ENCODE measurements around the gene CAMK2N1.

Gene CAMK2N1

DNA sequence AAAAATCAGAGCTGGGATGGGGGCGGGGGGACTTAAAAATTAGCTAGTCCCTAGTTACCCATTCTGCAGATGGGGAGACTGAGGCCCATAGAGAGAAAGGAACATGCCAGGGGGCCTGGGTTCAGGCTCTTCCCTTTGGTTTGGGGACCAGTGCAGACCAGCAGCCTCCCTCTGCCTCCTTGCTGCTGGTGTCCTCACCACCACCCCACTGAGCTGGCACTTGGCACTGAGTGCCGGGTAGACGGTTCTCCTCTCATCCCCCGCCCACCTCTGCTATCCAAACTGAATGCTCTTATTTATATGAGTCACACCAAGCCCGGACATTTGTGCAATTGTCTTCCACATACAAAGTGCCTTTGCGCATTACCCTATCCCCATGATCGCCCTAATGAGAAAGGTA is 39.2 kb downstream of the CAMK2N1 start:
- H4K20me1 ChIP-seq (ENCODE audit: low read depth, low read length) = no peaks in the 10 kb centered on the region
- H3K9me2 ChIP-seq (replicated peaks; ENCODE audit: insufficient read depth, low read length) = no peaks in the 10 kb centered on the region
- no peak overlapping the region for H2AFZ ChIP-seq (ENCODE audit: low read depth, low read length, severe bottlenecking)
- no peaks in the 10 kb centered on the region for H3F3A ChIP-seq (ENCODE audit: insufficient read depth)
- no peak overlapping the region for H3K4me3 ChIP-seq (ENCODE audit: insufficient read depth, low read length, poor library complexity, severe bottlenecking)
- no peaks in the 10 kb centered on the region for H3K79me2 ChIP-seq (ENCODE audit: insufficient read depth, low read length)
- TF ChIP-seq EZH2phosphoT487 (conservative IDR thresholded peaks at IDR 0.05; ENCODE audit: low read length) (no peak), CTCF (IDR thresholded peaks at IDR 0.05; ENCODE audit: insufficient read depth, low read length, poor library complexity, severe bottlenecking) (no peak)
- H3K9ac ChIP-seq (ENCODE audit: low read length) = no peak overlapping the region
- no peaks in the 10 kb centered on the region for H3K9me3 ChIP-seq (ENCODE audit: insufficient read depth, low read length)
- no peak overlapping the region for H3K4me2 ChIP-seq (ENCODE audit: low read depth, low read length, poor library complexity, severe bottlenecking)
- H3K27me3 ChIP-seq (ENCODE audit: low read length) = no peaks in the 10 kb centered on the region
- no peaks in the 10 kb centered on the region for H3K36me3 ChIP-seq (ENCODE audit: low read length)
- H3K27ac ChIP-seq (ENCODE audit: low read depth, low read length) = no peak overlapping the region

DNA sequence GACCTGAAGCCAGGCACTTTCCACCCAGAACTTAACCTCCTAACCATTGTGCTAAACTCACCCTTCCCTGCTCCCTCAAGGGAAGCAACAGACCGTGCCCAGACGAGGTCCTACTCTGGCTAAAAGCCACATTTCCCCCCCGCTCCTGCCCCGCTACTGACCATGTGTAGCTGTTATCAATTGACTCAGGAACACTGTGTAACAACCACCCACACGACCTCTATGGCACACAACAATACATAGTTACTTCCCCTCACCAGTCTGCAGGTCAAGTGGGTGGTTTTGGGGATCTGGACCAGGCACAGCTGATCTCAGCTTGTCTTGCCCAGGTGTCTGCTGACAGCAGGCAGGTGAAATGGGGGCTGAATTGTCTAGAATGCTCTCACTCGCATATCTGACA is 40.1 kb downstream of the CAMK2N1 start:
- Histone ChIP-seq H3K9ac (ENCODE audit: low read length) (no peak overlapping the region), H3K4me2 (ENCODE audit: low read depth, low read length, poor library complexity, severe bottlenecking) (no peak overlapping the region), H3K9me3 (ENCODE audit: insufficient read depth, low read length) (no peaks in the 10 kb centered on the region), H3K27me3 (ENCODE audit: low read length) (no peaks in the 10 kb centered on the region), H3K79me2 (ENCODE audit: insufficient read depth, low read length) (no peaks in the 10 kb centered on the region), H3K4me3 (ENCODE audit: insufficient read depth, low read length, poor library complexity, severe bottlenecking) (no peak overlapping the region), H2AFZ (ENCODE audit: low read depth, low read length, severe bottlenecking) (no peak overlapping the region), H3K27ac (ENCODE audit: low read depth, low read length) (no peak overlapping the region), H3K36me3 (ENCODE audit: low read length) (no peaks in the 10 kb centered on the region), H4K20me1 (ENCODE audit: low read depth, low read length) (no peaks in the 10 kb centered on the region), H3K9me2 (replicated peaks; ENCODE audit: insufficient read depth, low read length) (no peaks in the 10 kb centered on the region), H3F3A (ENCODE audit: insufficient read depth) (no peaks in the 10 kb centered on the region)
- TF ChIP-seq EZH2phosphoT487 (conservative IDR thresholded peaks at IDR 0.05; ENCODE audit: low read length) (no peak), CTCF (IDR thresholded peaks at IDR 0.05; ENCODE audit: insufficient read depth, low read length, poor library complexity, severe bottlenecking) (no peak)

DNA sequence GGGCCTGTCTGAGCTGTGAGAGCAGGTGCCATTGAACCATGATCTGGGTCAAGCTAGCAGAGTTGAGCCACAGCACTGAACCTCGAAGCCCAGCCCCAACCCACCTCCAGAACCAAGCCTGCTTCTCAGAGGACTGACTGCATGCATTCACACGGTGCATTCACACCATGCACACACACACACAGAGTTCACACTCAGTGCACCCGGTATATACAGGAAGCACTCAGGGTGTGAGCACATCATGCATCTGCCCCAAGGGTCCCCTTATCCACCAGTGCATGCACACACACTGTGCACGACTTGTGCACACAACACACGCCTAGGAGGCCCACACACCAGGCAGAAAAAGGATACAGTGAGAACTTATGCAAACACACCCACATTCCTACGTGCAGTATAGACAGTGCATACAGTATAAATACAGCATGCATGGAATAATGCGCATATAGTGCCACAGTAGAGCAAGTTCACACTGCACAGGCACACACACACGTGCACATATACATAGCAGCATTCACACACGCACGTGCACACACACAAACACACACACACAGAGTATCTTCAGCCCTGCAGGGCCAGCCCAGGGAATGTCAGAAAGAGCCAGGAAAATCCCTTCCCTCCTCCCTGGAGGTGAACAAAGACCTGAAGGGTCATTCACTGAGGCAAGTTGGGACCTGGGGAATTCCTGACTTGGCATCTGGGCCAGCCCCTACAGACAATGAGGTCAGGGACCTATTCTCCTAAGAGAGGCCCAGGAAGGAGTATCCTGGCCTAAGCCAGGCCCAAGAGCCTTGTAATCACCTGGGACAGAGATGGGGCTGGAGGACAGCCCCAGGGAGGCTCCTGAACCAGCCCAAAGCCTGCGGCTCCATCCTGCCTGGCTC is 42.1 kb downstream of the CAMK2N1 start:
- Histone ChIP-seq H3K9me2 (replicated peaks; ENCODE audit: insufficient read depth, low read length) (no peaks in the 10 kb centered on the region), H3K9ac (ENCODE audit: low read length) (no peak overlapping the region), H3K27ac (ENCODE audit: low read depth, low read length) (no peak overlapping the region), H4K20me1 (ENCODE audit: low read depth, low read length) (no peaks in the 10 kb centered on the region), H2AFZ (ENCODE audit: low read depth, low read length, severe bottlenecking) (no peak overlapping the region), H3K4me2 (ENCODE audit: low read depth, low read length, poor library complexity, severe bottlenecking) (no peak overlapping the region), H3F3A (ENCODE audit: insufficient read depth) (no peaks in the 10 kb centered on the region), H3K9me3 (ENCODE audit: insufficient read depth, low read length) (no peaks in the 10 kb centered on the region), H3K36me3 (ENCODE audit: low read length) (no peaks in the 10 kb centered on the region), H3K27me3 (ENCODE audit: low read length) (no peaks in the 10 kb centered on the region), H3K4me3 (ENCODE audit: insufficient read depth, low read length, poor library complexity, severe bottlenecking) (no peak overlapping the region), H3K79me2 (ENCODE audit: insufficient read depth, low read length) (no peaks in the 10 kb centered on the region)
- TF ChIP-seq CTCF (IDR thresholded peaks at IDR 0.05; ENCODE audit: insufficient read depth, low read length, poor library complexity, severe bottlenecking) = no peak
- no peak for TF ChIP-seq EZH2phosphoT487 (conservative IDR thresholded peaks at IDR 0.05; ENCODE audit: low read length)

All from SU-DHL-6 (cell line).